CD4-positive, alpha-beta memory T cell (primary cell): ENCODE measurements around the gene COL13A1. TPM values are rescaled to one million over a fixed set of nuclear protein-coding genes. Genes with fewer than 3 reads are reported as not detected.

Source experiments
- CTCF ChIA-PET: fragments of 350-600 bp; sonication (Branson Sonifier 250); formaldehyde crosslinking; loops from one replicate; lab custom pipeline; 2021; ENCODE audit warnings: inconsistent platforms; ENCODE audit not compliant: partially characterized antibody; lab: Charles Lee
- POLR2A ChIA-PET: fragments of 350-600 bp; sonication (Branson Sonifier 250); formaldehyde crosslinking; loops from one replicate; lab custom pipeline; 2021; ENCODE audit not compliant: partially characterized antibody; lab: Charles Lee
- DNase-seq, 5 donors: peaks; one replicate each; pipeline versions ENCODE4 v3.0.0 to v3.0.0-alpha.2; 2020 to 2022; ENCODE audit warnings: mixed read lengths in 1 of 5
- H3K27ac ChIP-seq: one replicate; pipeline ENCODE4 v1.7.0; 2013; ENCODE audit warnings: low read depth, low read length
- H3K27me3 ChIP-seq: 2 replicates; pipeline ENCODE4 v1.7.0; 2013; ENCODE audit warnings: mild to moderate bottlenecking, low read length, moderate library complexity; ENCODE audit not compliant: insufficient read depth
- H3K36me3 ChIP-seq: 2 replicates; pipeline ENCODE4 v1.7.0; 2013; ENCODE audit warnings: mild to moderate bottlenecking, low read length, moderate library complexity; ENCODE audit not compliant: insufficient read depth
- H3K4me1 ChIP-seq: 2 replicates; pipeline ENCODE4 v1.7.0; 2013; ENCODE audit warnings: mild to moderate bottlenecking, low read length, moderate library complexity; ENCODE audit not compliant: insufficient read depth
- H3K4me3 ChIP-seq, 2 donors: one replicate each; pipeline ENCODE4 v1.7.0; 2013; ENCODE audit warnings: low read length in 2 of 2, mild to moderate bottlenecking in 1 of 2
- H3K9me3 ChIP-seq, 2 donors: one replicate each; pipeline ENCODE4 v1.7.0; 2013; ENCODE audit warnings: low read length in 2 of 2, control low read depth in 1 of 2; ENCODE audit not compliant: control insufficient read depth in 1 of 2
- H3K27ac Mint-ChIP-seq, 7 donors: one replicate each; pipeline ENCODE4 v1.8.0; 2020 to 2021; ENCODE audit warnings: mixed read lengths in 7 of 7, mild to moderate bottlenecking in 6 of 7, inconsistent platforms in 3 of 7, moderate library complexity in 3 of 7
- H3K27me3 Mint-ChIP-seq, 2 donors: one replicate each; pipeline ENCODE4 v1.8.0; 2020 to 2021; ENCODE audit warnings: mixed read lengths in 2 of 2
- H3K36me3 Mint-ChIP-seq, 2 donors: one replicate each; pipeline ENCODE4 v1.8.0; 2020 to 2021; ENCODE audit warnings: mixed read lengths in 2 of 2, inconsistent platforms in 1 of 2, mild to moderate bottlenecking in 1 of 2
- H3K4me1 Mint-ChIP-seq, 4 donors: one replicate each; pipeline ENCODE4 v1.8.0; 2020 to 2021; ENCODE audit warnings: mixed read lengths in 4 of 4, mild to moderate bottlenecking in 1 of 4
- H3K4me3 Mint-ChIP-seq, 8 donors: one replicate each; pipeline ENCODE4 v1.8.0; 2020 to 2021; ENCODE audit warnings: mixed read lengths in 8 of 8, mild to moderate bottlenecking in 7 of 8, moderate library complexity in 6 of 8, inconsistent platforms in 3 of 8
- H3K9me3 Mint-ChIP-seq, 8 donors: one replicate each; pipeline ENCODE4 v1.8.0; 2020 to 2021; ENCODE audit warnings: mixed read lengths in 8 of 8, mild to moderate bottlenecking in 5 of 8, inconsistent platforms in 3 of 8, moderate library complexity in 1 of 8
- intact Hi-C: fragments of 100-400 bp; cut with micrococcal nuclease; formaldehyde crosslinking; loops from one replicate; pipeline ENCODE4 v1.15.1; 2023
- polyA plus RNA-seq, 2 donors: library from polyadenylated mRNA; unstranded; fragments of 300-500 nt; fragmentation: Illumina TruSeq; gene quantifications; one replicate each; pipeline ENCODE4 v1.2.3, GENCODE V29; 2021
- total RNA-seq, 2 experiments: library from RNA; stranded (reverse); gene quantifications; one replicate each; pipeline ENCODE4 v1.2.3, GENCODE V29; 2021

COL13A1 gene
- total and polyA plus RNA-seq, 4 experiments from 2014 or later = not detected

DNA sequence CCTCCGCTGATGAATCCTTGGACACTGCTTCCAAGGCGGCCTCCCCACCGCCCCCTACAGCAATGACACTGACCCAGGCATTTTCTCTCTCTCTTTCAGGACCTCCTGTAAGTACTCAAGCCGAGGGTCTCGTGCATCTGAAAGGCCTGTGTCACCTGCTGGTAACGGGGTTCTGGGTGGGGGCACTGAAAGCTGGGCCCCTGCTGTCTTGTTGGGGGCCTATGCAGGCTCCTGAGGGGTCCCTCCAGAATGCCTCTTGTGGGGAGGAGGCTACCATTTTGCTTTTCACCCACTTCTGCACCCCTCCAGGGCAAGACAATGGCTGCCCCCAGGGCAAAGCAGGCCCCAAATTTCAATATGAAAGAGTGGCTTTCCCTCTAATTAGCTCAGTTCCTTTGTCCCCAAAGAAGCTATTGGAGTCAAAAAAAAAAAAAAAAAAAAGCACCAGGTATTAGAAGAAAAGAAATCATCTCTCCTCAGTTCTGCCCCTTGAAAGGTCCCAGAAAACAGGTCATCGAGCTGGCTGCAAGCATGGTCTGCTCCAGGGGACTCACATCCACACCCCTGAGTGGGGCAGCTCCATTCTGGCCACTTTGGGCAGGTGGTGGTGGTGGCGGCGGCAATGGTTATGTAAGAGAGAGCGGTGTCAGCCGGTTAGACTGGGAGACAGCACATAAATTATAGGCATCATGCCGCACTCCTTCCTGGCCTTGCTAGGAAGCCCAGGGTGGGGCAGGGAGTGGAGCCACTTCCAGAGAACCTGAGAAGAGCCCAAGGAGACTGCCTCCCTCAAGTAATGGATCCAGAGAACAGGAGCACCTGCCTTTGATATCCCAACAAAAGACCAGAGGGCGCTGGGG lies 66.2 kb downstream of the COL13A1 start:
- Histone ChIP-seq H3K27me3 (no peaks in the 10 kb centered on the region), H3K4me1 (no peaks in the 10 kb centered on the region), H3K36me3 (no peaks in the 10 kb centered on the region), H3K4me3 (no peak overlapping the region), H3K27ac (no peak overlapping the region), H3K9me3 (no peaks in the 10 kb centered on the region)
- POLR2A ChIA-PET = no interaction called here
- H3K4me1 Mint-ChIP-seq = no peaks in the 10 kb centered on the region
- H3K36me3 Mint-ChIP-seq = no peaks in the 10 kb centered on the region
- intact Hi-C loops = no loop called here
- H3K27me3 Mint-ChIP-seq = peaks cover 4 to 5% of the 10 kb centered on the region in 2 donors
- DNase-seq = no peak
- no peak overlapping the region for H3K27ac Mint-ChIP-seq
- CTCF ChIA-PET = no interaction called here
- no peaks in the 10 kb centered on the region for H3K9me3 Mint-ChIP-seq
- no peak overlapping the region for H3K4me3 Mint-ChIP-seq

DNA sequence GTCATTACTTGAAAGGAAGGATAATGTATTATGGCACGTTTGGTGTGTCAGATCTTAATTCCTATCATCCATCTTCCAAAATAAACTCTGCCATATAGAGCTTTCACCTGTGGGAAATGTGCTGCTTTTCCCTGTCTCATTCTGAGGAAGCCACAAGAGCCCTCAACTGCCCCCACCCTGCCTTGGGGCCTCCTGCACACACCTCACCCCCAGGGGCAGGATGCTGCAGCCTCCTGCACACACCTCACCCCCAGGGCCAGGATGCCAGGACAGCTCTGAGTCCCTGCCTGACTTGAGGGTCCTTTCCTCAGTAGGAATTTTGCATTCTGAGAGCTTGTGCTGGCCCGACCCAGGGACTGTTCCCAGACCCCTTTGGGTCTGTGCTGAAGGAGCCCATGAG lies 67.1 kb downstream of the COL13A1 start:
- Mint-ChIP-seq H3K9me3 (no peaks in the 10 kb centered on the region), H3K4me3 (no peak overlapping the region), H3K27me3 (peaks cover 4 to 5% of the 10 kb centered on the region in 2 donors), H3K36me3 (no peaks in the 10 kb centered on the region), H3K27ac (no peak overlapping the region), H3K4me1 (no peaks in the 10 kb centered on the region)
- H3K4me1 ChIP-seq = no peaks in the 10 kb centered on the region
- H3K27ac ChIP-seq = no peak overlapping the region
- intact Hi-C loops = no loop called here
- POLR2A ChIA-PET = no interaction called here
- no peak overlapping the region for H3K4me3 ChIP-seq
- DNase-seq = no peak
- no peaks in the 10 kb centered on the region for H3K36me3 ChIP-seq
- no peaks in the 10 kb centered on the region for H3K9me3 ChIP-seq
- no peaks in the 10 kb centered on the region for H3K27me3 ChIP-seq
- CTCF ChIA-PET = no interaction called here

- no peak for DNase-seq
- Mint-ChIP-seq H3K27ac (no peak overlapping the region), H3K27me3 (peaks cover 4% of the 10 kb centered on the region in 2 donors), H3K36me3 (no peaks in the 10 kb centered on the region), H3K4me1 (no peaks in the 10 kb centered on the region), H3K4me3 (no peak overlapping the region), H3K9me3 (no peaks in the 10 kb centered on the region)
- POLR2A ChIA-PET = no interaction called here
- no peak overlapping the region for H3K27ac ChIP-seq
- no peaks in the 10 kb centered on the region for H3K36me3 ChIP-seq
- H3K9me3 ChIP-seq = no peaks in the 10 kb centered on the region
- intact Hi-C loops = no loop called here
- CTCF ChIA-PET = interaction anchor here (0.6 kb wide), 1 partner anchor 1008 kb away, joined by 3 read pairs; no protein-coding TSS in a partner anchor
- no peaks in the 10 kb centered on the region for H3K4me1 ChIP-seq
- H3K4me3 ChIP-seq = no peak overlapping the region
- H3K27me3 ChIP-seq = no peaks in the 10 kb centered on the region
These were observed 67.7 kb downstream of the COL13A1 start for GRCh38 chr10:69869291-69869961.

- intact Hi-C loops = no loop called here
- H3K4me3 ChIP-seq = no peak overlapping the region
- no peaks in the 10 kb centered on the region for H3K27me3 ChIP-seq
- H3K36me3 ChIP-seq = no peaks in the 10 kb centered on the region
- H3K27ac ChIP-seq = no peak overlapping the region
- Mint-ChIP-seq H3K36me3 (no peaks in the 10 kb centered on the region), H3K4me1 (no peaks in the 10 kb centered on the region), H3K9me3 (no peaks in the 10 kb centered on the region), H3K4me3 (no peak overlapping the region), H3K27me3 (peaks cover 0 to 3% of the 10 kb centered on the region in 2 donors), H3K27ac (no peak overlapping the region)
- no peaks in the 10 kb centered on the region for H3K9me3 ChIP-seq
- CTCF ChIA-PET = no interaction called here
- H3K4me1 ChIP-seq = no peaks in the 10 kb centered on the region
- POLR2A ChIA-PET = no interaction called here
- no peak for DNase-seq
These were observed 68.9 kb downstream of the COL13A1 start for GRCh38 chr10:69870591-69870990.

DNA sequence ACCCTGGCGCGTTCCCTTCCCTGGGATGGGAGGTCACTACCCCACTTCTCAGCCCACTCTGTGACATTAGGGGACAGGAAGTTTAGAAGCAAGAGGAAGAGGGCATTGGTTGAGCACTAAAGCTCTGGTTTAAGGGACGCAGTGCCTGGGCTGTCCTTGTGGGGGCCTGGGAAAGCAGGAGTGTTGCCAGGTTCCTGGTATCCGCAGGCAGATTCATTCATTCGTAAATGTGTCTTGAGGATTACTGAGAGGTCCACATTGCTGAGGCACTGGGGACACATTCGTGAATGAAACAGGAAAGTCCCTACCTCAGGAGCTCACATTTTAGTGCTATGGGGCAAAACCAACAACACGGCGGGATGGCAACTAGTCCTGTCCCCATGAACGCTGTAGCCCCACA lies 69.4 kb downstream of the COL13A1 start:
- no peaks in the 10 kb centered on the region for H3K36me3 Mint-ChIP-seq
- Histone ChIP-seq H3K4me1 (no peaks in the 10 kb centered on the region), H3K9me3 (no peaks in the 10 kb centered on the region), H3K27ac (no peak overlapping the region), H3K36me3 (no peaks in the 10 kb centered on the region), H3K4me3 (no peak overlapping the region), H3K27me3 (no peaks in the 10 kb centered on the region)
- H3K27me3 Mint-ChIP-seq = peaks cover 0 to 3% of the 10 kb centered on the region in 2 donors
- POLR2A ChIA-PET = no interaction called here
- no peak for DNase-seq
- CTCF ChIA-PET = no interaction called here
- intact Hi-C loops = no loop called here
- no peak overlapping the region for H3K4me3 Mint-ChIP-seq
- no peaks in the 10 kb centered on the region for H3K9me3 Mint-ChIP-seq
- H3K27ac Mint-ChIP-seq = no peak overlapping the region
- H3K4me1 Mint-ChIP-seq = no peaks in the 10 kb centered on the region

DNA sequence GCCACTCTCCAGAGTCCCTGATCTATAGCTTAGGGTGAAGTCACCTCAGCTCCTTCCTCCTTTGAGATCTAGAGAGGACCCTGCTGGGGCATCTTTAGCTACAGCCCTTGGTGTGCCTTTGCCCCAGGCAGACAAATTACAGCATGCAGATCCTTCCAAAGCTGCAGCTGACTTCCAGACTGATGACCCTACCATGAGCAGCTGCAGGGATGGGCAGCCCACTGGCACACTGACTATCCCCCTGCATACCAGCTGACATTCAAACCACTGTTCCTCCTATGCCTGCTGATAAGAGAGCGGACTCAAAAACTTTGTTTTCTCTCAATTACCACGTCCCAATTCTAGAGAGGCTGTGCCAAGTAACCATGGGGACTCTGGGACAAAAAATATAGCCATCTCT lies 70.6 kb downstream of the COL13A1 start:
- no peaks in the 10 kb centered on the region for H3K36me3 Mint-ChIP-seq

GRCh38 chr10:69873135-69873639 lies 71.5 kb downstream of the COL13A1 start:
- Mint-ChIP-seq H3K4me3 (no peak overlapping the region), H3K27me3 (peaks cover 0 to 7% of the 10 kb centered on the region in 2 donors), H3K36me3 (no peaks in the 10 kb centered on the region), H3K27ac (no peak overlapping the region), H3K9me3 (no peaks in the 10 kb centered on the region), H3K4me1 (no peaks in the 10 kb centered on the region)
- no peaks in the 10 kb centered on the region for H3K36me3 ChIP-seq
- DNase-seq = no peak
- H3K27me3 ChIP-seq = no peaks in the 10 kb centered on the region
- no peaks in the 10 kb centered on the region for H3K4me1 ChIP-seq
- ChIA-PET POLR2A (no interaction called here), CTCF (no interaction called here)
- H3K27ac ChIP-seq = no peak overlapping the region
- H3K4me3 ChIP-seq = no peak overlapping the region
- no peaks in the 10 kb centered on the region for H3K9me3 ChIP-seq
- intact Hi-C loops = no loop called here

More for the DNA sequence above, 70.6 kb downstream of the COL13A1 start:
- H3K36me3 ChIP-seq = no peaks in the 10 kb centered on the region
- H3K4me1 Mint-ChIP-seq = no peaks in the 10 kb centered on the region
- no peak overlapping the region for H3K4me3 ChIP-seq
- no peak for DNase-seq
- no peaks in the 10 kb centered on the region for H3K27me3 ChIP-seq
- no peaks in the 10 kb centered on the region for H3K9me3 Mint-ChIP-seq
- H3K27me3 Mint-ChIP-seq = peaks cover 0 to 7% of the 10 kb centered on the region in 2 donors
- intact Hi-C loops = no loop called here
- H3K9me3 ChIP-seq = no peaks in the 10 kb centered on the region
- H3K27ac Mint-ChIP-seq = peak overlapping the region in 1 of 7 donors; percentile 13
- H3K4me3 Mint-ChIP-seq = no peak overlapping the region
- H3K27ac ChIP-seq = no peak overlapping the region
- ChIA-PET POLR2A (no interaction called here), CTCF (no interaction called here)
- H3K4me1 ChIP-seq = no peaks in the 10 kb centered on the region
